ENCODE measurements around the gene FOXN4.

FOXN4 gene

DNA sequence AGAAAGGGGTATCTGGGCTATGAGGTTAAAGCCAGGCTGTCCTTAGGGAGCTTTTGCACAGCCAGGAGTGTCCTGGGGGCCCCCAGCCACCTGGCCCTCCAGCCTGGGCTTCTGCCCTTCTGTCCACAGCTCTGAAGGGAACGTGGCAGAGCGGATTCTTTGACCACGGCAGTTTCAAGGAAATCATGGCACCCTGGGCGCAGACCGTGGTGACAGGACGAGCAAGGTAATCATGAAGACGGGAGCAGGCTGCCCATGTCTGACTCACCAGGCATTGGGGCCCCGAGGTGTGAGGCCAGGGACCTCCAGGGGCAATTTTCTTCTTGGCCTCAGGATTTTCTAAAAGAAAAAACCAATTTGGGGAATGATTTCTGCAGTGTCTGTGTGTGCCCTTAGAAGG is 53.1 kb downstream of the FOXN4 start:
- no peak for DNase-seq

- no peak for DNase-seq
Measured at GRCh38 chr12:109255377-109255776, 53.7 kb downstream of the FOXN4 start.

GRCh38 chr12:109253913-109254544 is 55.1 kb downstream of the FOXN4 start:
- no peak for DNase-seq

- no peak for DNase-seq
Measured at GRCh38 chr12:109252799-109253198, 56.3 kb downstream of the FOXN4 start.

GRCh38 chr12:109250523-109250922 is 58.6 kb downstream of the FOXN4 start:
- DNase-seq, result no peak

- DNase-seq, result no peak
Measured at GRCh38 chr12:109247831-109248654, 61.0 kb downstream of the FOXN4 start.

DNA sequence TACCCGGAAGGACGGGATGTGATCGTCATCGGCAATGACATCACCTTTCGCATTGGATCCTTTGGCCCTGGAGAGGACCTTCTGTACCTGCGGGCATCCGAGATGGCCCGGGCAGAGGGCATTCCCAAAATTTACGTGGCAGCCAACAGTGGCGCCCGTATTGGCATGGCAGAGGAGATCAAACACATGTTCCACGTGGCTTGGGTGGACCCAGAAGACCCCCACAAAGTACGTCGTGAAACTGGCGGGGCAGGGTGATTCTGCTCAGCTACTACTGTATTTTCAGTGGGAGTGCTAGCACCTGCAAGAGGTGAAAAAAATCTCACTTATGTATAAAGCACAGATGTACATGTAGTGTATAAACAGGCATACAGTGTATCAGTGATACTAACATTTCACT is 62.9 kb downstream of the FOXN4 start:
- no peak for DNase-seq

DNA sequence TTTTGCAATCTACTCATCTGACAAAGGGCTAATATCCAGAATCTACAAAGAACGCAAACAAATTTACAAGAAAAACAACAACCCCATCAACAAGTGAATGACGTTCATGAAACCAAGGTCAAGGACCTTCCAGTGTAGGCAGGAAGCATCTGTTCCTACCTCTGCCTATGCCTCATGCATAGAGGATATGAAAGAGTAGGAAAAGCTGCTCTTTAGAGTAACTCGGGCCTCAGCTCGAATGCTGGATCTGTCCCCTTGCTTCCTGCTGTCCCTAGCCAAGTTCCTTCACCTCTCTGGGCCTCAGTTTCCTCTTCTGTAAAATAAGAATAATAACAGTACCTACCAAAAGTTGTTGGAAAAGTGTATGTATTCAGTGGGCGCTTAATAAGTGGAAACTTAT is 65.0 kb downstream of the FOXN4 start:
- no peak for DNase-seq

GRCh38 chr12:109241936-109242335 is 67.1 kb downstream of the FOXN4 start:
- DNase-seq, result no peak

GRCh38 chr12:109240365-109240764 is 68.7 kb downstream of the FOXN4 start:
- no peak for DNase-seq

- no peak for DNase-seq
Measured at GRCh38 chr12:109239691-109240090, 69.4 kb downstream of the FOXN4 start.

DNA sequence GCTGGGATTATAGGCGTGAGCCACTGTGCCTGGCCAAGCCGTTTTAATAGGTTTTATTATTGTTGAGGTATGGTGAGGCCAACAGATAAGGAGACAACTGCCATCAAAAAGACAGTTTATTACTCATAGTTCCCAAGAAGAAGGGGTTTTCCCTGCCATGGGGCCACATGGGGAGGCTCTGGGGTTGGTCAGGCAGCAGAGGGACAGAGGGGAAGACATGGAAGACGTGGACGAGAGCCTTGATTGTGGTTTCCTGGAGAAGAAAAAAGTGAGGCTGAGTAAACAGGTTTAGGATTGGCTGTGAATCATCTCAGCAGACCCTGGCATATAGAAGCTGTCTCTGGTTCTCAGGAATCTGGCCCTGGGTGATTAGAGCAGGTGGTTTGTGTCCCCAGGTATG is 69.9 kb downstream of the FOXN4 start:
- no peak for DNase-seq

DNA sequence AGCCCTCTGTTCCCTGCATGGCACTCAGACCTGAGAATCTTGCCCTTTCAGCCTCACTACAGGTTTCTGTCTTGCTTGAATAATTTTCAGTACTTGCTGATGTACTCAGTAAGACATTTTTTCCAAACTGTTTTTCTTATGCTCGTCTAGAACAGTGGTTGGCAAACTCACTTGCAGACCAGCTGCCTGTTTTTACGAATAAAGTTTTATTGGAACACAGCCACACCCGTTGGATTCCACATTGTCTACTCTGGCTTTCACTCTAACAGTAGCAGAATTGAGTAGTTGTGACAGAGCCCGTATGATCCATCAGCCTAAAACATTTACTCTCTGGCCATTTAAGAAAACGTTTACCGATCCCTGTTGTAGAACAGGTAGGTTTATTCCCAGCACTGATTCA is 72.8 kb downstream of the FOXN4 start:
- DNase-seq, result no peak

DNA sequence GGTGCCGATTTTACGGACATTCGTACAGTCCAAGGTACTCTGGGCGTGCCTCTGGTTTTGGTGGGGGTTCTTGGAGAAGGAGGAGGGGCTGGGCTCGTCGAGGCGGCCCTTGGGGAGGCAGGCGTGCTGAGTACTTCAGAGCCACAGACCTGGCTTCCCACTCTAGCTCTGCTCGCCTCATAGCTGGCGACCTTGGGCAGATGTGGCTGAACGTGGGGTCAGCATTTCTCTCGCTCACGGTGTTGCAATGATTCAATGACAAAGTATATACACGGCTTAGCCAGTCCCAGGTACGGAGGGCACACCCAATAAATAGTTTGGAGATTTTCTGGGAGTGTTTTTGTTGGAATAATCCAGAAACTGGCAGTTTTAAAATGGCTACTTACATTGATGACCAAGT is 75.1 kb downstream of the FOXN4 start:
- no peak for DNase-seq

DNA sequence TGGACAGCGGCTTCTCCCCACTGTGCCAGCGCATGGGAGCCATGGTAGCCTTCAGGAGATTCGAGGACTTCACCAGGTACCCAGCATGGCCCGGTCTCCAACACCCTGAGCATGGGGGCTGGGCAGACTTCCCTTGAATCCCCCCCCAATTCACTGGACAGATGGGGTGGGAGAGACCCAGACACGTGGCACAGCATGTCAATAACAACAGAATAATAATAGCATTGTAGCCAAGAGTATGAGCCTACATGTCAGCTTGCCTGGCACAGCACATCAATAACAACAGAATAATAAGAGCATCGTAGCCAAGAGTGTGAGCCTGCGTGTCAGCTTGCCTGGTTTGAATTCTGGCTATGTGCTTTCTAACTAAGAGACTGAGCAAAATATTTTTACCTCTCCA is 76.4 kb downstream of the FOXN4 start:
- DNase-seq, result no peak

GRCh38 chr12:109230193-109230592 is 78.9 kb downstream of the FOXN4 start:
- DNase-seq, result no peak

DNA sequence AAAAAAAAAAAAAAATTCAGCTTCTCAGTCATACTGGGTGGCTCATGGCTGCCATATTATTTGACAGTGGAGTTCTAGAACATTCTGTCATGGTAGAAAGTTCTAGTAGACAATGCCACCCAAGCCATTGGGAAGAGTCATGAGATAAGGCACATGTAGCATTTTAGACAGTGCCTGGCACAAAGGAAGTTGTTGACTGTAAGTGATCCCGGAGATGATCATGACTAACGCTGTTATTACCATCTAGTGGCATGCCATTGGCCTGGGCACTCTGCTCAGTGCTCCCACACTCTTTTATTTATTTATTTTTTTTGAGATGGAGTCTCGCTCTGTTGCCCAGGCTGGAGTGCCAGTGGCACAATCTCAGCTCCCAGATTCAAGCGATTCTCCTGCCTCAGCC is 80.4 kb downstream of the FOXN4 start:
- DNase-seq, result no peak
